ENCODE measurements around the gene ZBBX.

ZBBX gene

GRCh38 chr3:167318996-167319615, 61.0 kb downstream of the ZBBX start:
- no peak for DNase-seq (ENCODE audit: extremely low spot score, insufficient read length, low read depth)

DNA sequence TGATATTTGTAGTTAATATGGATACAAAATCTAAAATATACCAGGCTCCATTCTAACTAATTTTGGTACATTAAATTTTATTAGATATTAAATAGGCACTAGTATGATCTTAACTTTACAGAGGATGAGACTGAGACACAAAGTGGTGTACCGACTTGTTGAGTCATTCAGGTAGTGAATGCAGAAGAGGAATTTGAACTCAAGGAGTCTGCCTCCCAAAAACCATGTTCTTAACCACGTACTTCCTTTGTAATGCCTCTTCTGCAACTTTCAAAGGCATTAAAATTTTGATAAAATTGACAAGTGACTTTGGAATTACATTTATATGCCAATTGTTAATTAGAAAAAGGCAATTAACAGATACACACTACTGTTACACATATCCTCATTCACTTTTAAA, 61.8 kb downstream of the ZBBX start:
- DNase-seq (ENCODE audit: extremely low spot score, insufficient read length, low read depth) (no peak), FAIRE-seq (no peak)

More at GRCh38 chr3:167318996-167319615, 61.0 kb downstream of the ZBBX start:
- no peak for FAIRE-seq

DNA sequence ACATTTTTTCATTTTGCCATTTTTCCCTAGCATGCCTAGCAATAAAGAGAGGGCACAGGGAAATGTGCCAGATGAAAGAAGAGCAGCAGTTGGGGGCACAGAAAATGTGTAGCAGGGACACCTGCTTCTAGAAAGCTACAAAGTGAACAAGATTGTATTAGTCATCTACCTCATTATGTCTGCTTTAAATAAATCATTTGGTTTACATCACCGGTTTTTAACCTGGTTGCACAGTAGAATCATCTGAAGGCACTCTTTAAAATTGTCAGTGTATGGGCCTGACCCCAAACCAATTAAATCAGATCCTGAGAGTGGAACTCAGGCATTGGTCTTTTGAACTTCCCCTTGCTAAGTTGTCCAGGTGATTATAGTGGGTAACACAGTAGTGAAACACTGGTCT, 73.8 kb downstream of the ZBBX start:
- no peak for FAIRE-seq
- DNase-seq (ENCODE audit: extremely low spot score, insufficient read length, low read depth), result no peak

DNA sequence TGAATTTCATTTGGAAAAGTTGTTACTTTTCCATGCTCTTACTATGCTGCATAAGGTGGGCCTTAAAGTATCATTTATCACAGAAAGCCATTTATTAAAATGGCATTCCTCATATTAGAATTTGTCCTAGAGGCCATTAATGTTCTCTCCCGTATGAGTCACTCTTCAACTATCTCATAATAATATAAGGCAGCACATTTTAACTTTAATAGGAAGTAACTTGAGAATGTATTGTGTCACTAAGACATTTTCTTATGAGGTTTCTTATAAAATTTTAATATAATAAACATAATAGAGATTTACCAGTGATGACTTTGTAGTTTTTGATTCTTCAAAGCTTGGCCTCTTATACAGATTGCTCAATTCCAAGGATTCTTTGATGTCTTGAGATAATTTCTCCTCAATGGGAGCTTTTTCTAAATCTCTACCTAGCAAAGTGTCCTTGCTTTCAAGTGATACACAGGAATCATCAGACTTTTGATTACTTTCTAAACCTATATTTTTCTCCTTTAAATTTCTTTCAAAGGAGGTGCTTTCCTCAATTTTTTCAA, 74.7 kb downstream of the ZBBX start:
- FAIRE-seq (no peak), DNase-seq (ENCODE audit: extremely low spot score, insufficient read length, low read depth) (no peak)

DNA sequence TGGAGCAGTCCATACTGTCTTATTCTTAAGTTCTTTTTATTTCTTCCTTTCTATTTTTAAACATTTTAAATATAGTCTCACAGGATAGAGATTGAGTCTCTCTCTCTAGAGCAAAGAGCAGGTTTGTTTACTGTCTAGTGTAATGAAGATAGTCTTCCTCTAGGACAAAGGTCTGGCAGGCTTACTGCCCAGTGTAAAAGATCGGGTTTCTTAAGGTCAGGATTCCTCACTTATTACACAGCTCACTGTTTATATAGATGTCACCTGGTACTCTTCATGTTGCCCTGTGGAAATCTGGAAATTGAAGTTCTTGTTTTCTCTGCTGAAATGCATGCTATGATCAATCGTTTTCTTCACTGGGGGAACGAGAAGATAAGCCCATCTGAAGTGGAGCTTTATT, 76.0 kb downstream of the ZBBX start:
- DNase-seq (ENCODE audit: extremely low spot score, insufficient read length, low read depth) (no peak), FAIRE-seq (no peak)

DNA sequence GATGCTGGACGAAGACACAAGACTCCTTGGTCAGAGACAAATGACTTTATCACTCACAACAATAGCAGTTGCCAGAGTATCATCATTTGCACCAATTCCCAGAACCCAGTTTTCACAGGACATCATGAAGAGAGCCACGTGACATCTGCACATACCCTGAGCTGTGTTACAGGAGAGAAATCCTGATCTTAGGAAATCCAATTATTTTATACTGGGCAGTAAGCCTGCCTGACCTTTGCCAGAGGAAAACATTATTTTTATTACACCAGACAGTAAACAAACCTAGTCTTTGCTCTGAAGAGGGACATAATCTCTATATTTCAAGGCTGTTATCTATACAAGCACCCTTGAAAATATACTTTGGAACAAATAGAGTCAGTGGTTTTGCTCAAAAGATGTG, 77.4 kb downstream of the ZBBX start:
- FAIRE-seq, result no peak
- DNase-seq (ENCODE audit: extremely low spot score, insufficient read length, low read depth), result no peak

DNA sequence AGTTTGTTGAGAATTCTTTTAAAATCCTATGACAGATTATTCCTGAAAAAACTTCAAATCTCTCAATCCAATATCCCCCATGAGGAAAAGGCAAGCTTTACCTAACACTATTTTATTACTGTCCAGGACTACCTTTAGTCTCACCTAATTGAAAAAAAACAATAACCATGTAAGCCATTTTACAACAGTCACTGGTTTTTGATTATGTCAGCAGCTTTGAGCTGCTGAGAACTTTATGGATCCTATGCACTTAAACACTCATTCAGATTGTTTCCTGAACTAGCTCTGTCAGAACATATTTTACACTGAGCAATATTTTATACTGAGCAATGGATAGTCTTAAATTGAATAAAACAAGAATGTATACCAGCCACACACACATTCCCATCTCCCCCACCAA, 79.9 kb downstream of the ZBBX start:
- no peak for DNase-seq (ENCODE audit: extremely low spot score, insufficient read length, low read depth)
- no peak for FAIRE-seq

- DNase-seq (ENCODE audit: extremely low spot score, insufficient read length, low read depth) (no peak), FAIRE-seq (no peak)
Observed at GRCh38 chr3:167289435-167289834, 90.7 kb downstream of the ZBBX start.

DNA sequence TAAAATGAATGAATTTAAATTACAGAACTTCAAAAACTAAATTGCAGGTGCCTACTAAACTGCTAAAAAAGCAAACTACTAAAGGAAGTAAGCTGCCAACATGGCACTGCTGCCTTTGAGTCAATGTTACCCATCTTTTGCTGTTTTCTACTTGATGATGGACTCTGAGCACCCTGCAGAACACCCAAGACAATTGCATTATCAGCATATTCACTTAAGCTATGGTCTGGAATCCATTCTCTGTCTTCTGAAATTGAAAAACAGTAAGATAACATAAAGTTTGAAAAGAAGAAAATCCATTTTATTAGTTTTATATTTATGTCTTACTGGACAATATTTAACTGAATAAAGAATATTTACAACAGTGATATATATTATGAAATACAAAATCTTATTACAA, 91.4 kb downstream of the ZBBX start:
- FAIRE-seq (no peak), DNase-seq (ENCODE audit: extremely low spot score, insufficient read length, low read depth) (no peak)

- FAIRE-seq (no peak), DNase-seq (ENCODE audit: extremely low spot score, insufficient read length, low read depth) (no peak)
Observed at GRCh38 chr3:167287308-167287707, 92.8 kb downstream of the ZBBX start.

DNA sequence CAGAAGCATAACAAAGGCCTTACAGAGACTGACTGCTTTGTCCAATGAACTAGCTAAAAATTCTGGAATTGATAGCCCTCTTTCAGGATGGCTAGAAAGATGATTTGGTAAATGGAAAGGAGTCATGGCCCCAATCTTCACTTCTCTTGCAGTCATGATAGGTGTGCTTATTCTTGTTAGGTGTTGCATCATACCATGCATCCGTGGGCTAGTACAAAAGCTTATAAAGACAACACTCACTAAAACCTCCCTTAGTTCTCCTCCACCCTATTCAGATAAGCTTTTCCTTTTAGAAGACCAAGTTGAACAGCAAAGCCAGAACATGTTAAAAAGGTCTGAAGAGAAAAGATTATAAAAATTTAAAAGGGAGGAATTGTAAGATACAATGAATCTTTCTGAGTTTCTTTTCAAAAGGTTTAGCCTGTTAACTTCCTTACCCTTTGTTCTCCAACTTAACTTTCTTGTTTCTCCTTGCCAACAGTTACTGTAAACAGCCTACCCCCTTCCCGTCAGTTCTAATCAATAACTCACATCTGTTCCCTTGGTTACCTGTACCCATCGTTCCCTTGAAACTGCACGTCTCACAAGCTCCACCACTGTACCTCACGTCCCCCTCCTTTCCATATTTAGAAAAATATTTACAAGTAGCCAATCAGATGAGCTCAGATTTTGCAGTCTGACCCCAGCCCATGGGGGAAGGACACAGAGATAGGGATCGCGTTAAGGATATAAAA, 105.8 kb downstream of the ZBBX start:
- FAIRE-seq (no peak), DNase-seq (ENCODE audit: extremely low spot score, insufficient read length, low read depth) (no peak)

DNA sequence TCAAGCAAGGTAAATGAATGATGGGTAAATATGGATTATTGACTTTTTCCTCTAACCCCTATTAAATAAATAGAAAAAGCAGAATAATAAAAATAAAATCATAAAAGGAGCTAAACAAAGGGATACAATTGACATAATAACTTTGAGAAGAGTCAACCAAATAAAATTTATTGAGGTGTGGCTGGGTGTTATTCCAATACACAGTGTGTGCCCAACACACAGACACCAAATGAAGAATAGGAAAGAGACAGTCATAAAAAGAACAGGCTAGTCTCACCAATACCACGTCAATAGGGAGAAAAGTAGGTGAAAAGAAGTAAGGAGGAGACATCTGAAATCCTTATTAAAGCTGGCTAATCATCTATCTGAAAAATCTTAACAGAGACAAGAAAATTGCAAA, 127.1 kb downstream of the ZBBX start:
- DNase-seq (ENCODE audit: extremely low spot score, insufficient read length, low read depth) (no peak), FAIRE-seq (no peak)

DNA sequence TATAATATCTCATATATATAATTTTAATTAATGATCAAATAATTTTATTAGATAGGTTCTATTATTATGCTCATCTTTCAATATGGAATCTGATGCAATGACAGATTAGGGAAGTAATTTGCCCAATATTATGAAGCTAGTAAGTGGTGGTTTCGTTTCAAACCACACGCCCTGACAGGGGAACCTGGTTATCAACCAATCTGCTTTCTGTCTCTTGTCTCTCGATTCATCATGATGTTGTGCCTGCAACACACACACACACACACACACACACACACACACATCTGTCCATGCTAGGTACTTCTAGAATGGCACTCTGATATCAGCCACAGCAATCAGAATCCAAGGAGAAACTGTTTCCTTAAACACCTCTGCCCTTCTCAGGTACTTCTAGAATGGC, 128.4 kb downstream of the ZBBX start:
- no peak for DNase-seq (ENCODE audit: extremely low spot score, insufficient read length, low read depth)
- FAIRE-seq, result no peak

DNA sequence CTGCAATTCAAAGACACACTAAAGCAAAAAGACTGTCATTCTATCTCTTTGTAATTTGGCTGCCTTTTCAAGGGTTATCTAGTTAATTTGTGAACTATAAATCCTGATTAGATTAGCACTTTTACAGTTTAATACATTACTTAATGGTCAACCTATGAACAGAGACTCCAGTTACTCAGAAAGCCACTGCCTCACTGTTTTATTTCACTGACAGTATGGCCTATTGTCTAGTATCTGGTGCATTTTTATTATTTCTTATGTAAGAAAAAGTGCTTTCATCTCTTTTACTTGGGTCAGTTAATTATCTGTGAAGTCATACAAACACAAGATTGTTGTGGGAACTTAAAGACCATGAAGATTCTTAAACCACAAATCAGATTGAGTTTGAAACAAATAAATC, 133.8 kb downstream of the ZBBX start:
- DNase-seq (ENCODE audit: extremely low spot score, insufficient read length, low read depth) (no peak), FAIRE-seq (no peak)

DNA sequence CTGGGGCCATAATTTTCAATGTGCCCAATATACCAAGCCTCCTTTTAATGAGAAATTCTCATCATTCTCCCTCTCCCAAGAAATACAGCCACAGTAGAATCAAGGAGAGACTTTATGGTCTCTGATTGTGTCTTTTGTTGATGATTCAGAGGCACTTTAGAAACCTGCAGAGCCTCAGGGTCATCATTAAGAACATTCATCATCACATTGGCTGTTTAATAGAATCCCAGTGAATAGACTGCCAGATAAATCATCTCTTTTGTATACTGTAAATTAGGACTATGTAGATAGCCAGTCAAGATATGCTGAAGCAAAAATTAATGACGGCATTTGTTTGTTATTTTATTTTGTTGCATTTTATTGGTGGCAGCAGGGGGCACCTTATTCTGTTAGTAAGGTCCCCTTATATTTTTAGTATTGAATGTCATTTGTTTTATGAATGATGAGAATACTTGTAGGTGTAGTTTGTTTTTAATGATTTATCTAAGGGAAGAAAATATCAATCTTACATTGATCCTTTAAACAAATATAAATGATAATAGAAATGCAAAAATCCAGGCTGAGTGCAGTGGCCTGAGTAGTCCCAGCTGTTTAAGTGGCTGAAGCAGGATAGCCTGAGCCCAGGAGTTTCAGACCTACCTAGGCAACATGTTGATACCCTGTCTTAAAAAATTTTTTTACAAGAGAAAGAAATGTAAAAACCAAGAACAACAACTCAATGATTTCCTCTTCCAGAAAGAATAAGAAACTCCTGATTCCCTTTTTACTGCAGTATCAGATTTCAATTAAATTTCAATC, 138.8 kb downstream of the ZBBX start:
- FAIRE-seq (no peak), DNase-seq (ENCODE audit: extremely low spot score, insufficient read length, low read depth) (no peak)

GRCh38 chr3:167228135-167228534, 152.0 kb downstream of the ZBBX start:
- DNase-seq (ENCODE audit: extremely low spot score, insufficient read length, low read depth), result no peak
- FAIRE-seq, result no peak

- no peak for FAIRE-seq
- DNase-seq (ENCODE audit: extremely low spot score, insufficient read length, low read depth), result no peak
Observed at GRCh38 chr3:167225821-167226220, 154.3 kb downstream of the ZBBX start.

DNA sequence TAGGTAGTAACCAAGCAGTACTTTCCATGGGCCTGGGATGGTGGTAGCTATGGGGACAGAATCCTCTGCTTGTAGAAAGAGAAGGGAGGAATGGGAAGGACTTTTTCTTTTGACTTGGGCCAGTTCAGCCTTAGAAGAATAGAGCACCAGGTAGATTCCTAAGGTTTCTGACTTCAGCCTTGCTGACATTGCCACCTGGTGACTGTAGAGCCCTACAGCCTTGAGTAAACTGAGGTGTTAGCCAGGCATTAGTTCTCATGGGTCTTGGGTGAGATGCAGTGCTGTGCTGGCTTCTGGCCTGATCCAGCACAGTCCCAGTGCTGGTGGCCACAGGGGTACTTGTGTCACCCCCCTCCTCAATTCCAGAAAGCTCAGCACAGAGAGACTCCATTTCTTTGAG, 171.1 kb downstream of the ZBBX start:
- FAIRE-seq (no peak), DNase-seq (ENCODE audit: extremely low spot score, insufficient read length, low read depth) (no peak)

GRCh38 chr3:167203062-167203461, 177.0 kb downstream of the ZBBX start:
- FAIRE-seq, result no peak
- DNase-seq (ENCODE audit: extremely low spot score, insufficient read length, low read depth), result no peak

- DNase-seq (ENCODE audit: extremely low spot score, insufficient read length, low read depth), result no peak
- FAIRE-seq, result no peak
Observed at GRCh38 chr3:167198949-167199600, 181.0 kb downstream of the ZBBX start.

Measured in GM18507 (cell line).